ENCODE measurements around the gene PFDN6. TPM values are rescaled to one million over a fixed set of nuclear protein-coding genes. Genes with fewer than 3 reads are reported as not detected.

PFDN6 gene
- polyA plus RNA-seq, 1 donor (not counting 4 experiments of a cell fraction or from before 2014, with no cell fraction given): 106 TPM

DNA sequence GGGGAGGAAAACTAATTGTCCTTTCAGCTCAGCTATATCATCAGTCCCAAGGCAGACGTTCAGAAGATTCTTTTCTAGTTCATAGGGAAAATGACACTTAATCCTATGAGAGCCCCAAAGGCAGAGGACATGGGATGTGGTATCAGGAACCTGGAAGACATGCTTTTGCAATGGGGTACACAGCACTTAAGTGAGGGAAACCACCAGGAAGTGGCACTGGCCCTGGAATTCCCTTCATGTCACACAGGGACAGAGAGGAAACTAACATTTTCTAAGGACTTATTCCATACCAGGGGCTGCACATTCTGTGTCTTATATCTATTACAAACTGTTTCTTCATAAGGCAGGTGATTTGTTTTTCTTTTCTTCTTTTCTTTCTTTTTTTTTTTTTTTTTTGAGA is 45.9 kb upstream of the PFDN6 start:
- Histone ChIP-seq H3K79me2 (ENCODE audit: control insufficient read depth, insufficient read depth, low read length) (no peaks in the 10 kb centered on the region), H3K4me2 (ENCODE audit: control insufficient read depth, extremely low read depth, insufficient read depth, low read depth, low read length) (no peak overlapping the region), H3K36me3 (ENCODE audit: control insufficient read depth in 2 of 2, extremely low read depth in 1 of 2, insufficient read depth in 2 of 2, low read length in 2 of 2) (no peaks in the 10 kb centered on the region), H3K9me3 (ENCODE audit: control insufficient read depth, low read depth, low read length) (no peaks in the 10 kb centered on the region), H3K27ac (ENCODE audit: control insufficient read depth, insufficient read depth, low read length) (no peak overlapping the region), H2AFZ (ENCODE audit: control insufficient read depth, low read length) (no peak overlapping the region), H3K27me3 (ENCODE audit: control insufficient read depth, extremely low read depth, insufficient read depth, low read length) (no peaks in the 10 kb centered on the region), H3K9ac (ENCODE audit: control insufficient read depth, extremely low read depth, insufficient read depth, low read length) (no peak overlapping the region), H3K4me3 (ENCODE audit: control insufficient read depth in 2 of 3, extremely low read depth in 1 of 3, insufficient read depth in 2 of 3, low read depth in 1 of 3, low read length in 3 of 3) (no peak overlapping the region), H4K20me1 (ENCODE audit: control insufficient read depth, extremely low read depth, insufficient read depth, low read length) (no peaks in the 10 kb centered on the region), H3K9me1 (ENCODE audit: control insufficient read depth, extremely low read depth, insufficient read depth, low read length) (no peaks in the 10 kb centered on the region), H3K4me1 (ENCODE audit: control insufficient read depth, extremely low read depth, insufficient read depth, low read length) (peaks cover 5% of the 10 kb centered on the region)
- no peak for DNase-seq (ENCODE audit: low read depth, low spot score)
- TF ChIP-seq, protein P1, sequence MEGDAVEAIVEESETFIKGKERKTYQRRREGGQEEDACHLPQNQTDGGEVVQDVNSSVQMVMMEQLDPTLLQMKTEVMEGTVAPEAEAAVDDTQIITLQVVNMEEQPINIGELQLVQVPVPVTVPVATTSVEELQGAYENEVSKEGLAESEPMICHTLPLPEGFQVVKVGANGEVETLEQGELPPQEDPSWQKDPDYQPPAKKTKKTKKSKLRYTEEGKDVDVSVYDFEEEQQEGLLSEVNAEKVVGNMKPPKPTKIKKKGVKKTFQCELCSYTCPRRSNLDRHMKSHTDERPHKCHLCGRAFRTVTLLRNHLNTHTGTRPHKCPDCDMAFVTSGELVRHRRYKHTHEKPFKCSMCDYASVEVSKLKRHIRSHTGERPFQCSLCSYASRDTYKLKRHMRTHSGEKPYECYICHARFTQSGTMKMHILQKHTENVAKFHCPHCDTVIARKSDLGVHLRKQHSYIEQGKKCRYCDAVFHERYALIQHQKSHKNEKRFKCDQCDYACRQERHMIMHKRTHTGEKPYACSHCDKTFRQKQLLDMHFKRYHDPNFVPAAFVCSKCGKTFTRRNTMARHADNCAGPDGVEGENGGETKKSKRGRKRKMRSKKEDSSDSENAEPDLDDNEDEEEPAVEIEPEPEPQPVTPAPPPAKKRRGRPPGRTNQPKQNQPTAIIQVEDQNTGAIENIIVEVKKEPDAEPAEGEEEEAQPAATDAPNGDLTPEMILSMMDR (optimal IDR thresholded peaks at IDR 0.05 in 1 of 3, IDR thresholded peaks at IDR 0.05 in 1 of 3, conservative IDR thresholded peaks at IDR 0.05 in 1 of 3; ENCODE audit: extremely low read depth in 1 of 3, insufficient read depth in 2 of 3, low read length in 3 of 3): no peak
- no peak for TF ChIP-seq EZH2 (IDR thresholded peaks at IDR 0.05; ENCODE audit: low read length)
- dilution Hi-C loops (cut with MboI; ENCODE audit: extremely low pct_ligation_motif_present, low sequenced_read_pairs): no loop called here
- no peak for FAIRE-seq

- H3K27ac ChIP-seq (ENCODE audit: control insufficient read depth, insufficient read depth, low read length): peak overlapping the region; percentile 93
- H3K4me2 ChIP-seq (ENCODE audit: control insufficient read depth, extremely low read depth, insufficient read depth, low read depth, low read length): peak overlapping the region; percentile 100
- no peaks in the 10 kb centered on the region for H3K79me2 ChIP-seq (ENCODE audit: control insufficient read depth, insufficient read depth, low read length)
- FAIRE-seq (peak; percentile 69), DNase-seq (ENCODE audit: low read depth, low spot score) (no peak)
- peak overlapping the region; percentile 27 to 84 (median 75) for H3K4me3 ChIP-seq (ENCODE audit: control insufficient read depth in 2 of 3, extremely low read depth in 1 of 3, insufficient read depth in 2 of 3, low read depth in 1 of 3, low read length in 3 of 3)
- H3K36me3 ChIP-seq (ENCODE audit: control insufficient read depth in 2 of 2, extremely low read depth in 1 of 2, insufficient read depth in 2 of 2, low read length in 2 of 2): peaks cover 0 to 10% of the 10 kb centered on the region in 2 experiments
- no peaks in the 10 kb centered on the region for H3K9me3 ChIP-seq (ENCODE audit: control insufficient read depth, low read depth, low read length)
- TF ChIP-seq EZH2 (IDR thresholded peaks at IDR 0.05; ENCODE audit: low read length): no peak
- TF ChIP-seq, protein P1 (optimal IDR thresholded peaks at IDR 0.05 in 1 of 3, IDR thresholded peaks at IDR 0.05 in 1 of 3, conservative IDR thresholded peaks at IDR 0.05 in 1 of 3; ENCODE audit: extremely low read depth in 1 of 3, insufficient read depth in 2 of 3, low read length in 3 of 3): peak; percentile 87 to 100 (median 97)
- dilution Hi-C loops (cut with MboI; ENCODE audit: extremely low pct_ligation_motif_present, low sequenced_read_pairs): no loop called here
- H3K9me1 ChIP-seq (ENCODE audit: control insufficient read depth, extremely low read depth, insufficient read depth, low read length): no peaks in the 10 kb centered on the region
- no peaks in the 10 kb centered on the region for H3K27me3 ChIP-seq (ENCODE audit: control insufficient read depth, extremely low read depth, insufficient read depth, low read length)
- peak overlapping the region; percentile 83 for H3K9ac ChIP-seq (ENCODE audit: control insufficient read depth, extremely low read depth, insufficient read depth, low read length)
- no peaks in the 10 kb centered on the region for H4K20me1 ChIP-seq (ENCODE audit: control insufficient read depth, extremely low read depth, insufficient read depth, low read length)
- H3K4me1 ChIP-seq (ENCODE audit: control insufficient read depth, extremely low read depth, insufficient read depth, low read length): peaks cover 26% of the 10 kb centered on the region
- H2AFZ ChIP-seq (ENCODE audit: control insufficient read depth, low read length): peak overlapping the region; percentile 90
These were observed 41.3 kb upstream of the PFDN6 start for GRCh38 chr6:33247977-33248642.
